ENCODE data around the gene TEX13D.

Gene TEX13D

GRCh38 chrX:124383354-124383753, 50.9 kb downstream of the TEX13D start:
- Histone ChIP-seq H3K36me3 (ENCODE audit: control insufficient read depth, insufficient read depth, low read length) (no peaks in the 10 kb centered on the region), H3K4me1 (ENCODE audit: control insufficient read depth, insufficient read depth, low read length, poor library complexity, severe bottlenecking) (no peaks in the 10 kb centered on the region), H3K9me3 (ENCODE audit: control insufficient read depth, low read length) (no peaks in the 10 kb centered on the region), H3K27ac (ENCODE audit: insufficient read depth, low read length, poor library complexity, severe bottlenecking) (no peak overlapping the region), H3K27me3 (replicated peaks; ENCODE audit: control insufficient read depth, insufficient read depth, low read length, poor library complexity, severe bottlenecking) (no peaks in the 10 kb centered on the region), H3K4me3 (ENCODE audit: insufficient read depth, low read depth, low read length, poor library complexity, severe bottlenecking) (no peak overlapping the region)
- DNase-seq, result no peak

- no peaks in the 10 kb centered on the region for H3K9me3 ChIP-seq (ENCODE audit: control insufficient read depth, low read length)
- no peak for DNase-seq
- no peaks in the 10 kb centered on the region for H3K4me1 ChIP-seq (ENCODE audit: control insufficient read depth, insufficient read depth, low read length, poor library complexity, severe bottlenecking)
- H3K27ac ChIP-seq (ENCODE audit: insufficient read depth, low read length, poor library complexity, severe bottlenecking), result no peak overlapping the region
- H3K36me3 ChIP-seq (ENCODE audit: control insufficient read depth, insufficient read depth, low read length), result no peaks in the 10 kb centered on the region
- no peak overlapping the region for H3K4me3 ChIP-seq (ENCODE audit: insufficient read depth, low read depth, low read length, poor library complexity, severe bottlenecking)
- no peaks in the 10 kb centered on the region for H3K27me3 ChIP-seq (replicated peaks; ENCODE audit: control insufficient read depth, insufficient read depth, low read length, poor library complexity, severe bottlenecking)
These were observed 53.9 kb downstream of the TEX13D start for GRCh38 chrX:124386401-124386800.
